Neuron (in vitro differentiated cells): ENCODE data around the gene PALS1.

Source experiments
- H2AFZ ChIP-seq: one replicate; pipeline ENCODE4 v1.6.1; 2013; ENCODE audit warnings: low read depth, mild to moderate bottlenecking, inconsistent platforms, low read length, moderate library complexity
- H3K27me3 ChIP-seq: one replicate; pipeline ENCODE4 v1.6.1; 2013; ENCODE audit warnings: low read length; ENCODE audit not compliant: insufficient read depth
- H3K36me3 ChIP-seq: one replicate; pipeline ENCODE4 v1.6.1; 2013; ENCODE audit warnings: low read length; ENCODE audit not compliant: insufficient read depth
- H3K4me1 ChIP-seq: one replicate; pipeline ENCODE4 v1.6.1; 2013; ENCODE audit warnings: low read length; ENCODE audit not compliant: insufficient read depth
- H3K4me3 ChIP-seq: 2 replicates; pipeline ENCODE4 v1.5.1; 2013; ENCODE audit warnings: mild to moderate bottlenecking, low read length, moderate library complexity
- H3K9me3 ChIP-seq: one replicate; pipeline ENCODE4 v1.6.1; 2013; ENCODE audit warnings: low read length

Gene PALS1

GRCh38 chr14:67237591-67237990 lies 3.6 kb upstream of the PALS1 start:
- no peaks in the 10 kb centered on the region for H3K27me3 ChIP-seq
- H3K9me3 ChIP-seq, result peaks cover 2% of the 10 kb centered on the region
- no peak overlapping the region for H3K4me3 ChIP-seq
- peaks cover 8% of the 10 kb centered on the region for H3K4me1 ChIP-seq
- H3K36me3 ChIP-seq, result no peaks in the 10 kb centered on the region
- no peak overlapping the region for H2AFZ ChIP-seq

GRCh38 chr14:67239582-67239981 lies 1.7 kb upstream of the PALS1 start:
- H3K4me3 ChIP-seq, result no peak overlapping the region
- H3K4me1 ChIP-seq, result peaks cover 12% of the 10 kb centered on the region
- peaks cover 2% of the 10 kb centered on the region for H3K9me3 ChIP-seq
- no peaks in the 10 kb centered on the region for H3K36me3 ChIP-seq
- H2AFZ ChIP-seq, result no peak overlapping the region
- no peaks in the 10 kb centered on the region for H3K27me3 ChIP-seq

GRCh38 chr14:67240168-67240932 lies 885 bp upstream of the PALS1 start:
- Histone ChIP-seq H3K4me1 (peaks cover 12% of the 10 kb centered on the region), H2AFZ (peak overlapping the region; percentile 98), H3K9me3 (peaks cover 7% of the 10 kb centered on the region), H3K27me3 (no peaks in the 10 kb centered on the region), H3K4me3 (peak overlapping the region; percentile 84), H3K36me3 (no peaks in the 10 kb centered on the region)

DNA sequence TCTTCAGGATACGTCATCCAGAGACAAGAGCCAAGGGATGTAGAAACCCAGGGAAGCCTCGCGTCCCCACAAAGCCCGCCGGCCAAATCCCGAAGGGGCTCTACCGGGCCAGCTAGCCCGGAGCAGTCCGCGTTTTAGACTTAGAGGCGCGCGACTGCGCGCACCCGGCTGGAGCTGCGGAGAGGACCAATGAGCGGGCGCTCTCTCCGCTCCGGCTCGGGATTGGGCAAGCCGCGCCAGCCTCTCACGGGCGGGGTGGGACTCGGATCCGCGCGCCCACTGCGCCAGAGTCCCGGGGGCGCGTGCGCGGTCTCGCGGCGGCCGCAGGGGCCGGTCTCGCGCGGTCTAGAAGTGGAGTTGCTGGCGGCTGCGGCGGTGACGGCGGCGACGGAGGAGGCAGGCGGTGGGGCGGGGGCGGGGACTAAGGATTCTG lies 241 bp upstream of the PALS1 start:
- peak overlapping the region; percentile 98 for H2AFZ ChIP-seq
- H3K27me3 ChIP-seq, result no peaks in the 10 kb centered on the region
- no peaks in the 10 kb centered on the region for H3K36me3 ChIP-seq
- H3K9me3 ChIP-seq, result peaks cover 7% of the 10 kb centered on the region
- peaks cover 12% of the 10 kb centered on the region for H3K4me1 ChIP-seq
- H3K4me3 ChIP-seq, result peak overlapping the region; percentile 86

DNA sequence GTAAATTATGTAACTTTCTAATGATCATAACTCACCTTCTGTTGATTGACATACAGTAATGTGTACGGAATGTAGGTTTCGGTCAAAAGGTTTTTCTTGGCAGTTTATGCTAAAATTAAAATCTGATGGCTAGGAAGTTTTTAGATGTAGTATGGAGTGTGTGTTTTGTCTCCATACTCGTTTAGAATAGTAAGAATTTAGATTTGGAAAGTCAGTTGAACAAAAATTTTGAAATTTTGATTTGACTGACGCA lies 859 bp downstream of the PALS1 start:
- Histone ChIP-seq H3K27me3 (no peaks in the 10 kb centered on the region), H3K4me1 (peaks cover 12% of the 10 kb centered on the region)

GRCh38 chr14:67245104-67245503 lies 3.9 kb downstream of the PALS1 start:
- Histone ChIP-seq H3K4me3 (no peak overlapping the region), H3K27me3 (no peaks in the 10 kb centered on the region), H3K4me1 (peaks cover 11% of the 10 kb centered on the region), H2AFZ (no peak overlapping the region), H3K9me3 (peaks cover 5% of the 10 kb centered on the region), H3K36me3 (no peaks in the 10 kb centered on the region)

More for the DNA sequence above, 859 bp downstream of the PALS1 start:
- Histone ChIP-seq H3K9me3 (peaks cover 7% of the 10 kb centered on the region), H2AFZ (peak overlapping the region; percentile 56), H3K4me3 (peak overlapping the region; percentile 86), H3K36me3 (no peaks in the 10 kb centered on the region)

DNA sequence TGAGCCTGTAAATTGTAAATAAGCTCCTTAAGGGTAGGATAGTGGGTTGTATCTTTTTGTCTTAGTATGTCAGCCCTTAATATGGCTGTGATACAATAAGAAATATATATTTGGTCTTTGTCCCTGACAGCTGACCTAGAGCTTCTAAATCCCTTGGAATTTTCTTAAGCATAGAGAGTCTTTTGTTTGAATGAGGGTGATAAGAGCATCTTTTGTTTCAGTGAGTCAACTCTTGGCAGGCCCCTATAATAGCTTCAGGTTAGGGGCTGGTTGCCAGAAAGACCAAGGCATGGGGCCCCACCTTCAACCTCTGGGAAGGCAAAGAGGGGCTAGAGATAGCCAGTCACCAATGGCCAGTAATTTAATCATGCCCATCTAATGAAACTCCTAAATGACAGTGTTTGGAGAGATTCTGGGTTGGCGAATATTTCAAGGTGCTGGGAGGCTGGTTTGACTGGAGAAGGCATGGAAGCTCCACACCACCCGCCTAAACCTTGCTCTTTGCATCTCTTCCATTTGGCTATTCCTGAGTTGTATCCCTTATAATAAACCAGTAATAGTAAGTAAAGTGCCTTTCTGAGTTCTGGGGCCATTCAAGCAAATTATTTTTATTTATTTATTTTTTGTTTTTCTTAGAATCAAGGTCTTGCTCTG lies 10.5 kb downstream of the PALS1 start:
- Histone ChIP-seq H3K4me1 (no peaks in the 10 kb centered on the region), H3K9me3 (no peaks in the 10 kb centered on the region), H2AFZ (no peak overlapping the region), H3K4me3 (no peak overlapping the region), H3K36me3 (no peaks in the 10 kb centered on the region), H3K27me3 (no peaks in the 10 kb centered on the region)

- Histone ChIP-seq H2AFZ (no peak overlapping the region), H3K9me3 (no peaks in the 10 kb centered on the region), H3K4me1 (no peaks in the 10 kb centered on the region), H3K36me3 (no peaks in the 10 kb centered on the region), H3K27me3 (no peaks in the 10 kb centered on the region), H3K4me3 (no peak overlapping the region)
Measured at GRCh38 chr14:67253076-67253635, 11.9 kb downstream of the PALS1 start.

GRCh38 chr14:67257906-67258305 lies 16.7 kb downstream of the PALS1 start:
- H2AFZ ChIP-seq, result no peak overlapping the region
- H3K4me1 ChIP-seq, result peaks cover 5% of the 10 kb centered on the region
- no peaks in the 10 kb centered on the region for H3K27me3 ChIP-seq
- H3K4me3 ChIP-seq, result no peak overlapping the region
- no peaks in the 10 kb centered on the region for H3K9me3 ChIP-seq
- no peaks in the 10 kb centered on the region for H3K36me3 ChIP-seq

DNA sequence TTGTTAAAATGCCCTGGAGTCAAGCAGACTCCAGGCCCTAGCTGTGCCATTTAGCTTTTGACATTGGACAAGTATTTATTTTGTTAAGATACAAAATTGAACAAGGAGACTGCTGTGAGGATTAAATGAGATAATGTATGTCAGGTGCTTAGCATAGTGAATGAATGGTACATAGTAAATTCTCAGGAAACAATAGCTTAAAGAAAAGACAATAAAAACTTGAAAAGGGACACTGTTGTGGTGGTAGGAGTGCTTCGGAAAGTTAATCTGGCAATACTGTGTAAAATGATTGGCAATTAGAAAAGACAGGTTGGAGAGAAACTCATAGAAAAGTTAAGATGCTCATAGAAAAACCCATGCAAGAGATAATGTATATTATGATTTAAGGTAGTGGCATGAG lies 19.7 kb downstream of the PALS1 start:
- no peaks in the 10 kb centered on the region for H3K36me3 ChIP-seq
- H3K4me1 ChIP-seq, result peaks cover 8% of the 10 kb centered on the region
- H3K4me3 ChIP-seq, result no peak overlapping the region
- no peak overlapping the region for H2AFZ ChIP-seq
- no peaks in the 10 kb centered on the region for H3K27me3 ChIP-seq
- H3K9me3 ChIP-seq, result no peaks in the 10 kb centered on the region

- no peaks in the 10 kb centered on the region for H3K36me3 ChIP-seq
- no peak overlapping the region for H3K4me3 ChIP-seq
- H3K9me3 ChIP-seq, result no peaks in the 10 kb centered on the region
- no peaks in the 10 kb centered on the region for H3K27me3 ChIP-seq
- no peak overlapping the region for H2AFZ ChIP-seq
- H3K4me1 ChIP-seq, result peaks cover 20% of the 10 kb centered on the region
Measured at GRCh38 chr14:67263499-67264149, 22.4 kb downstream of the PALS1 start.

DNA sequence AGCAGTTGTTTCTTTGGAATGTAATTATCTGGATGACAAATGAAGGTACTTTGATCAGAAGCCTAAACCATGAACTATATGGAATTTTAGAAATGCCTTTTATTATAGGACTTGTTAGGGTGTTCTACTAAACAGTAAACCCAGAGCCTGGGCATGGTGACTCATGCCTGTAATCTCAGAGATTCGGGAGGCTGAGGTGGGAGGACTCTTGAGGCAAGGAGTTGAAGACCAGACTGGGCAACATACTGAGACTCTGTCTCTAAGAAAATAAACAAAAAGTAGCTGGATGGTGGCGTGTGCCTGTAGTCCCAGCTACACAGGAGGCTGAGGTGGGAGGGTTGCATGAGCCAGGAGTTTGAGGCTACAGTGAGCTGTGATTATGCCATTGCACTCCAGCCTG lies 23.9 kb downstream of the PALS1 start:
- Histone ChIP-seq H2AFZ (no peak overlapping the region), H3K36me3 (no peaks in the 10 kb centered on the region), H3K4me1 (peaks cover 33% of the 10 kb centered on the region), H3K4me3 (no peak overlapping the region), H3K27me3 (no peaks in the 10 kb centered on the region), H3K9me3 (no peaks in the 10 kb centered on the region)

GRCh38 chr14:67267576-67268328 lies 26.5 kb downstream of the PALS1 start:
- Histone ChIP-seq H3K27me3 (no peaks in the 10 kb centered on the region), H3K4me1 (peaks cover 46% of the 10 kb centered on the region), H3K9me3 (no peaks in the 10 kb centered on the region), H2AFZ (peak overlapping the region; percentile 27), H3K4me3 (peak overlapping the region; percentile 60), H3K36me3 (peaks cover 6% of the 10 kb centered on the region)
